MCF 10A (cell line): ENCODE measurements around the gene FLNA. TPM values are rescaled to one million over a fixed set of nuclear protein-coding genes. Genes with fewer than 3 reads are reported as not detected.
"Not testable (repeated sequence)": the region's sequence is repeated elsewhere in the genome, so short reads cannot be mapped to it uniquely, and the experiment has no call there.

Experiments
- BruUV-seq: library from RNA; stranded (reverse); fragments of 400-500 nt; replicated peaks from 2 replicates; lab custom pipeline; 2021; lab: Mats Ljungman, UMichigan
- CTCF ChIA-PET: fragments of 300-600 bp; sonication (Branson Sonifier 250); formaldehyde crosslinking; extraction: SDS; loops from one replicate; lab custom pipeline; 2021; ENCODE audit warnings: antibody characterized with exemption, inconsistent platforms; lab: Yijun Ruan, JAX
- POLR2A ChIA-PET: fragments of 300-600, 350-650 bp; sonication (Branson Sonifier 250); formaldehyde crosslinking; extraction: SDS; loops from one replicate; lab custom pipeline; 2020; ENCODE audit warnings: antibody characterized with exemption, inconsistent platforms; lab: Yijun Ruan, JAX
- DNase-seq: peaks from one replicate; pipeline ENCODE4 v3.0.0-alpha.2; 2018; ENCODE audit not compliant: unreplicated experiment
- H3K27ac Mint-ChIP-seq: one replicate; pipeline ENCODE4 v1.8.0; 2022; ENCODE audit warnings: mild to moderate bottlenecking, low read depth, mixed read lengths; ENCODE audit not compliant: unreplicated experiment
- H3K27me3 Mint-ChIP-seq: one replicate; pipeline ENCODE4 v1.8.0; 2022; ENCODE audit warnings: mixed read lengths; ENCODE audit not compliant: insufficient read depth, unreplicated experiment
- H3K36me3 Mint-ChIP-seq: one replicate; pipeline ENCODE4 v1.8.0; 2022; ENCODE audit warnings: mild to moderate bottlenecking, moderate library complexity, mixed read lengths; ENCODE audit not compliant: insufficient read depth, unreplicated experiment
- H3K4me1 Mint-ChIP-seq: one replicate; pipeline ENCODE4 v1.8.0; 2022; ENCODE audit warnings: mixed read lengths; ENCODE audit not compliant: insufficient read depth, unreplicated experiment
- H3K4me3 Mint-ChIP-seq: one replicate; pipeline ENCODE4 v1.8.0; 2022; ENCODE audit warnings: mild to moderate bottlenecking, moderate library complexity, mixed read lengths; ENCODE audit not compliant: unreplicated experiment
- H3K9me3 Mint-ChIP-seq: one replicate; pipeline ENCODE4 v1.8.0; 2022; ENCODE audit warnings: mixed read lengths; ENCODE audit not compliant: unreplicated experiment
- CTCF ChIP-seq: fragments of 200-600 bp; IDR thresholded peaks from one replicate; pipeline ENCODE4 v1.8.0; 2022; ENCODE audit warnings: antibody characterized with exemption, mild to moderate bottlenecking; ENCODE audit not compliant: unreplicated experiment
- intact Hi-C: fragments of 100-400 bp; cut with micrococcal nuclease; formaldehyde crosslinking; loops from 2 replicates; pipeline ENCODE4 v1.14.1; 2022
- total RNA-seq: library from RNA; stranded (reverse); gene quantifications from 2 replicates; pipeline ENCODE4 v1.2.3, GENCODE V29; 2022

The FLNA gene
- total RNA-seq, 1 experiment from 2014 or later: 1,218 TPM

DNA sequence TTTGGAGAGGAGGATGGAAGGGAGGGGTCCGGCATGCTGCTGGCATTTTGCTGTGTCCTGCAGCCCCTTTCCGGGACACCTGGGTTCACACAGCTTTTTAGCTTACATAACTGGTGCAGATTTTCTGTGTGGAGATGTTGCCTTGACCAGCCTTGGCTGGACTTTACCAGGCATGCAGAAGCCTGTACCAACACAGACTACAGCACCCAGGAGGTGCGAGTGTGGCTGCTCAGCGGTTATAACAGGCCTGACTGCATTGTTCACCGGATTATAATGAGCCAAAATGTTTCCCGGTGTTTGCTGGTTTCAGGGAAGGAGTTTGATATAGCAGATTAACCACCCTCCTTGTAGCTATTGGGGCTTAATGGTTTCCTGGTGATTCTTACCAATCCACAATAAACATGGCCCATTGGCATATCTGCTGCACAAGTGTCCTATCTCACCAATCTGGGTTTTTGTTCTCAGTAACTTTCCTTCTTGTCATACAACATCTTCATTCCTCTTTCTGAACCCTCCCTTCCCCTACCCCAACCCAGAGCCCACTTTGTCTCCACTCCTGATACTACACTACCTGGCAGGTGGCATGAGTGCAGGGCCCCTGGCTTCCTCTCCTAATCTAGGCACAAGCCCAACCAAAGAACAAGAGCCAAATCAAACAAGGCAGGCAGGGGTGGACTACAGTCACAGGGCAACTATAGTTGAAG is 27.6 kb upstream of the FLNA start:
- no peaks in the 10 kb centered on the region for H3K9me3 Mint-ChIP-seq
- ChIA-PET CTCF (interaction anchor here (1.5 to 1.9 kb wide), 2 partner anchors 29 to 132 kb away, joined by 4 read pairs; no protein-coding TSS in a partner anchor), POLR2A (interaction anchor here (0.6 to 1.3 kb wide), 4 partner anchors 10 to 88 kb away, joined by 3 read pairs; partner anchors contain the start of genes SLC10A3 and TAFAZZIN)
- peaks cover 5% of the 10 kb centered on the region for H3K4me1 Mint-ChIP-seq
- no peak for DNase-seq
- no peak overlapping the region for H3K4me3 Mint-ChIP-seq
- H3K36me3 Mint-ChIP-seq: peaks cover 51% of the 10 kb centered on the region
- no peak overlapping the region for H3K27ac Mint-ChIP-seq
- intact Hi-C loops: no loop called here
- TSS peak; percentile 17 for BruUV-seq
- H3K27me3 Mint-ChIP-seq: no peaks in the 10 kb centered on the region
- no peak for TF ChIP-seq CTCF

- H3K9me3 Mint-ChIP-seq: no peaks in the 10 kb centered on the region
- no peaks in the 10 kb centered on the region for H3K27me3 Mint-ChIP-seq
- ChIA-PET CTCF (interaction anchor here (1.9 kb wide), 1 partner anchor 132 kb away, joined by 4 read pairs; no protein-coding TSS in a partner anchor), POLR2A (interaction anchor here (0.6 to 4.6 kb wide), 5 partner anchors 9 to 28 kb away, joined by 3 to 57 read pairs (median 3); partner anchors contain the start of genes FLNA and TAFAZZIN)
- no peak overlapping the region for H3K27ac Mint-ChIP-seq
- peaks cover 51% of the 10 kb centered on the region for H3K36me3 Mint-ChIP-seq
- DNase-seq: no peak
- BruUV-seq: no TSS peak
- H3K4me3 Mint-ChIP-seq: peak overlapping the region; percentile 92
- intact Hi-C loops: no loop called here
- peaks cover 5% of the 10 kb centered on the region for H3K4me1 Mint-ChIP-seq
- TF ChIP-seq CTCF: no peak
These were observed 26.8 kb upstream of the FLNA start for GRCh38 chrX:154401045-154401799.

- Mint-ChIP-seq H3K36me3 (peaks cover 51% of the 10 kb centered on the region), H3K4me3 (peak overlapping the region; percentile 92)
- DNase-seq, intact Hi-C loops, H3K4me1 Mint-ChIP-seq, H3K27ac Mint-ChIP-seq, BruUV-seq, H3K27me3 Mint-ChIP-seq, H3K9me3 Mint-ChIP-seq: not testable (repeated sequence)
- POLR2A ChIA-PET: interaction anchor here (0.9 to 4.7 kb wide), 5 partner anchors 10 to 141 kb away, joined by 5 to 100 read pairs (median 6); partner anchors contain the start of genes DNASE1L1, FLNA and TAFAZZIN
- CTCF ChIA-PET: interaction anchor here (0.7 to 1.9 kb wide), 5 partner anchors 10 to 133 kb away, joined by 3 to 7 read pairs (median 4); partner anchors contain the start of gene FAM50A
These were observed 26.0 kb upstream of the FLNA start for GRCh38 chrX:154400369-154400817.

DNA sequence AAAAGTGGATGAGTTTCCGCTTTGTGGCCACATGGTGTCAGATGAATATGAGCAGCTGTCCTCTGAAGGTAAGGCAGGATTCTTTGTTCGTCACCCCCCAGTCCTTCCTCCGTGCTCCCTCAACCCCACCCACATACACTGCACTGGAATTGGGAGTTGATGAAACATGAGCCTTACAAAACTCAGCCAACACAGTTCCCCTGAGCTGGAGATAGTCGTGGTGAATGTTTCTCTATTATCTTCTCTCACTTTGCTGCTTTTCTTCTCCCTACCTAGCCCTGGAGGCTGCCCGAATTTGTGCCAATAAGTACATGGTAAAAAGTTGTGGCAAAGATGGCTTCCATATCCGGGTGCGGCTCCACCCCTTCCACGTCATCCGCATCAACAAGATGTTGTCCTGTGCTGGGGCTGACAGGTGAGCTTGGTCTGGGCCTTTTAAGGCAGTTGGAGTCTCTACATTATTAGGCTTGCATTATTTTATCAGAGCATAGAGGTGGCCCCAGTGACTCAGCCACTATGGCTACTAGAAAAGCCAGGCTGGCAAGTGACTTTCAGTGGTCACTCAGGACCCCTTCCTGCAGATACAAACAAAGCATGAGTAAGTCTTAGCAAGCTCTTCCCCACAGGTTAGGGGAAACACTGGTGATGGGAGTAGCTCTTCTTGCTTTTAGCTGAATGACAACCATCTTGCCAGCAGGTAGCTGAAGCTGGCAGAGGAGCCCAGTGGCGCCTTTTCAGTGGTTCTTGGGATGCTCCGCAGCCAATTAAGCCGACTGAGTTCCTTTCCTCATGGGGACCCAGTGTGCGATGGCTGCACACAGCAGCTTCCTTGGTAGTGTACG is 25.3 kb upstream of the FLNA start:
- no TSS peak for BruUV-seq
- CTCF ChIA-PET: interaction anchor here (0.7 to 1.6 kb wide), 6 partner anchors 11 to 83 kb away, joined by 3 to 7 read pairs (median 4); partner anchors contain the start of gene FAM50A
- peaks cover 51% of the 10 kb centered on the region for H3K36me3 Mint-ChIP-seq

More for the DNA sequence above, 25.3 kb upstream of the FLNA start:
- TF ChIP-seq CTCF: no peak
- POLR2A ChIA-PET: interaction anchor here (0.7 to 4.7 kb wide), 13 partner anchors 10 to 142 kb away, joined by 3 to 100 read pairs (median 6); partner anchors contain the start of genes ATP6AP1, DNASE1L1, FLNA and SLC10A3
- no peaks in the 10 kb centered on the region for H3K27me3 Mint-ChIP-seq
- intact Hi-C loops: loop anchor here (5.0 kb wide), 1 partner anchor 133 kb away; no protein-coding TSS in a partner anchor
- peak overlapping the region; percentile 92 for H3K4me3 Mint-ChIP-seq
- H3K4me1 Mint-ChIP-seq: peaks cover 5% of the 10 kb centered on the region
- H3K27ac Mint-ChIP-seq: peak overlapping the region; percentile 97
- DNase-seq: peak; percentile 9
- H3K9me3 Mint-ChIP-seq: no peaks in the 10 kb centered on the region
